GM13976 (cell line): Measurements from ENCODE around the gene SPSB4.

ENCODE experiments used
- DNase-seq: peaks from one replicate; pipeline ENCODE4 v3.0.0; 2012; ENCODE audit warnings: low spot score
- in situ Hi-C: fragments of 300-500 bp; cut with MboI; formaldehyde crosslinking; loops from one replicate; pipeline ENCODE4 v1.12.0; 2022; ENCODE audit warnings: low sequenced_read_pairs, mixed read lengths, inconsistent platforms; ENCODE audit not compliant: unreplicated experiment
- TF ChIP-seq, protein P1 (sequence below): IDR thresholded peaks from 2 replicates; pipeline ENCODE4 v1.5.1; 2012; ENCODE audit warnings: borderline replicate concordance, mild to moderate bottlenecking; ENCODE audit not compliant: insufficient read depth; ENCODE audit errors: extremely low read depth, missing control alignments, control extremely low read depth

The SPSB4 gene

GRCh38 chr3:141058996-141059395 lies 7.8 kb downstream of the SPSB4 start:
- TF ChIP-seq, protein P1, sequence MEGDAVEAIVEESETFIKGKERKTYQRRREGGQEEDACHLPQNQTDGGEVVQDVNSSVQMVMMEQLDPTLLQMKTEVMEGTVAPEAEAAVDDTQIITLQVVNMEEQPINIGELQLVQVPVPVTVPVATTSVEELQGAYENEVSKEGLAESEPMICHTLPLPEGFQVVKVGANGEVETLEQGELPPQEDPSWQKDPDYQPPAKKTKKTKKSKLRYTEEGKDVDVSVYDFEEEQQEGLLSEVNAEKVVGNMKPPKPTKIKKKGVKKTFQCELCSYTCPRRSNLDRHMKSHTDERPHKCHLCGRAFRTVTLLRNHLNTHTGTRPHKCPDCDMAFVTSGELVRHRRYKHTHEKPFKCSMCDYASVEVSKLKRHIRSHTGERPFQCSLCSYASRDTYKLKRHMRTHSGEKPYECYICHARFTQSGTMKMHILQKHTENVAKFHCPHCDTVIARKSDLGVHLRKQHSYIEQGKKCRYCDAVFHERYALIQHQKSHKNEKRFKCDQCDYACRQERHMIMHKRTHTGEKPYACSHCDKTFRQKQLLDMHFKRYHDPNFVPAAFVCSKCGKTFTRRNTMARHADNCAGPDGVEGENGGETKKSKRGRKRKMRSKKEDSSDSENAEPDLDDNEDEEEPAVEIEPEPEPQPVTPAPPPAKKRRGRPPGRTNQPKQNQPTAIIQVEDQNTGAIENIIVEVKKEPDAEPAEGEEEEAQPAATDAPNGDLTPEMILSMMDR: no peak
- in situ Hi-C loops: no loop called here
- DNase-seq: no peak

GRCh38 chr3:141059816-141060215 lies 8.7 kb downstream of the SPSB4 start:
- TF ChIP-seq, protein P1: no peak
- no peak for DNase-seq
- in situ Hi-C loops: no loop called here

GRCh38 chr3:141060327-141060726 lies 9.2 kb downstream of the SPSB4 start:
- no peak for DNase-seq
- in situ Hi-C loops: no loop called here
- TF ChIP-seq, protein P1: no peak

- DNase-seq: no peak
- in situ Hi-C loops: no loop called here
These were observed 12.7 kb downstream of the SPSB4 start for GRCh38 chr3:141063831-141064230.

DNA sequence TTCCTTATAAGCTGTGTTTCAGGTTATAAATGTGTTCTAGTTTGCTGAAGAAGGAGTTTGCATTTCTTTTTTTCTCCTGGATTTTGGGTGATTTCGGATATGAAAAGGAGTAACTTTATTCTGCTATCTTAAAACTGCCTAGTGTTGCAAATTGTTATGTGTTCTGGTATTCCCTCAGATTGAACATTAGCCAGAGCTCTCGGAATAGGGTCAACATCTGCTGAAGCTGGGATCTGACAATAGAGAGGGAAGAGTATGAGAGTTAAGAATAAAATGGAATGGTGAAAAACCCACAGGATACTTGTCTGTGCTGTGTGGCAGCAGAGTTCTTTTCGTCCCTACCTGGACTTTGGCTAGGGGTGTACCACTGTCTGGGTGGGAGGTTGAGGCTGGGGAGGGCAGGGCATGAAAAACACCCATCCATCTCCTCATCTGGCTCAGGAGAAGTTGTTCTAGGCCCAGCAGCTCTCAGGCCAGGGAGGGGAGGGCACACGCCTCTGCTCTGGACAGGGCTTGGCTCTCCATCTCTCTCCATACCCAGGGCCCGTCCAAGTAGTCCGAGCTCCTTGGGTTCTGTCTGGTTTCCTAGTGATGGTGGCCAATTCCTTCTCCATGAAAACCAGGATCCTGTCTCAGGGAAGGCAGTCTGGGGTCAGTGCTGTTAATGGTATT lies 13.2 kb downstream of the SPSB4 start:
- TF ChIP-seq, protein P1: no peak
- in situ Hi-C loops: no loop called here
- DNase-seq: no peak

More at GRCh38 chr3:141063831-141064230, 12.7 kb downstream of the SPSB4 start:
- TF ChIP-seq, protein P1: no peak

- TF ChIP-seq, protein P1: no peak
- in situ Hi-C loops: no loop called here
- no peak for DNase-seq
These were observed 14.1 kb downstream of the SPSB4 start for GRCh38 chr3:141065258-141065657.
